ENCODE data around the gene ZC3H7A.

The ZC3H7A gene

GRCh38 chr16:11727796-11728543 lies 69.1 kb downstream of the ZC3H7A start:
- Histone ChIP-seq H3K27ac (no peak overlapping the region), H3K9me3 (ENCODE audit: control insufficient read depth, low read length) (no peaks in the 10 kb centered on the region), H2AFZ (no peak overlapping the region), H3K4me1 (no peaks in the 10 kb centered on the region), H3K4me3 (ENCODE audit: low read depth, low read length) (no peak overlapping the region), H3K79me2 (peaks cover 25% of the 10 kb centered on the region), H3K36me3 (ENCODE audit: control insufficient read depth, insufficient read depth, low read length) (no peaks in the 10 kb centered on the region), H3K9ac (no peak overlapping the region), H3K27me3 (ENCODE audit: control insufficient read depth, insufficient read depth, low read length) (no peaks in the 10 kb centered on the region), H3K4me2 (ENCODE audit: low read length) (no peak overlapping the region)
- no peak for TF ChIP-seq CTCF (IDR thresholded peaks at IDR 0.05)

GRCh38 chr16:11726008-11726407 lies 71.0 kb downstream of the ZC3H7A start:
- Histone ChIP-seq H3K9ac (no peak overlapping the region), H2AFZ (no peak overlapping the region), H3K36me3 (ENCODE audit: control insufficient read depth, insufficient read depth, low read length) (no peaks in the 10 kb centered on the region), H3K4me2 (ENCODE audit: low read length) (no peak overlapping the region), H3K27me3 (ENCODE audit: control insufficient read depth, insufficient read depth, low read length) (no peaks in the 10 kb centered on the region), H3K9me3 (ENCODE audit: control insufficient read depth, low read length) (no peaks in the 10 kb centered on the region), H3K79me2 (peaks cover 23% of the 10 kb centered on the region), H3K27ac (no peak overlapping the region), H3K4me1 (no peaks in the 10 kb centered on the region), H3K4me3 (ENCODE audit: low read depth, low read length) (no peak overlapping the region)
- no peak for TF ChIP-seq CTCF (IDR thresholded peaks at IDR 0.05)

- no peak overlapping the region for H3K4me2 ChIP-seq (ENCODE audit: low read length)
- H3K9ac ChIP-seq: no peak overlapping the region
- H2AFZ ChIP-seq: no peak overlapping the region
- no peaks in the 10 kb centered on the region for H3K27me3 ChIP-seq (ENCODE audit: control insufficient read depth, insufficient read depth, low read length)
- no peaks in the 10 kb centered on the region for H3K9me3 ChIP-seq (ENCODE audit: control insufficient read depth, low read length)
- H3K4me1 ChIP-seq: no peaks in the 10 kb centered on the region
- no peak overlapping the region for H3K4me3 ChIP-seq (ENCODE audit: low read depth, low read length)
- peaks cover 23% of the 10 kb centered on the region for H3K79me2 ChIP-seq
- TF ChIP-seq CTCF (IDR thresholded peaks at IDR 0.05): no peak
- no peak overlapping the region for H3K27ac ChIP-seq
- no peaks in the 10 kb centered on the region for H3K36me3 ChIP-seq (ENCODE audit: control insufficient read depth, insufficient read depth, low read length)
Observed at GRCh38 chr16:11725457-11725856, 71.6 kb downstream of the ZC3H7A start.

GRCh38 chr16:11722468-11722808 lies 74.6 kb downstream of the ZC3H7A start:
- Histone ChIP-seq H3K27ac (no peak overlapping the region), H3K27me3 (ENCODE audit: control insufficient read depth, insufficient read depth, low read length) (no peaks in the 10 kb centered on the region), H3K4me1 (no peaks in the 10 kb centered on the region), H3K9me3 (ENCODE audit: control insufficient read depth, low read length) (no peaks in the 10 kb centered on the region), H3K4me3 (ENCODE audit: low read depth, low read length) (no peak overlapping the region), H3K4me2 (ENCODE audit: low read length) (no peak overlapping the region), H2AFZ (no peak overlapping the region), H3K9ac (no peak overlapping the region), H3K36me3 (ENCODE audit: control insufficient read depth, insufficient read depth, low read length) (no peaks in the 10 kb centered on the region), H3K79me2 (peaks cover 4% of the 10 kb centered on the region)
- TF ChIP-seq CTCF (IDR thresholded peaks at IDR 0.05): no peak
